Ovary (tissue), 3 donors: ENCODE measurements around the gene GMNN.

Source experiments
- CTCF ChIP-seq, 3 donors: fragments of 450-650 bp in 2 of 3; fragments of 200-600 bp in 1 of 3; IDR thresholded peaks; one replicate each; pipeline versions ENCODE4 v1.5.1 to v1.8.0; 2016 to 2022; ENCODE audit warnings: antibody characterized with exemption in 3 of 3, mild to moderate bottlenecking in 1 of 3
- POLR2A ChIP-seq: fragments of 450-650 bp; IDR thresholded peaks from one replicate; pipeline ENCODE4 v1.6.1; 2017; ENCODE audit warnings: antibody characterized with exemption, mild to moderate bottlenecking, moderate library complexity
- donor health status: DM: no; HTN: no; CAD: no.

- TF ChIP-seq CTCF (IDR thresholded peaks at IDR 0.05) (no peak), POLR2A (no peak)
These were observed 13.4 kb downstream of the GMNN start for GRCh38 chr6:24788031-24788665.
